Skeletal muscle satellite cell (primary cell): Measurements from ENCODE around the gene MAD1L1.

Source experiments
- H3K27me3 ChIP-seq: 2 replicates; pipeline ENCODE4 v1.7.0; 2013; ENCODE audit warnings: low read length; ENCODE audit not compliant: control insufficient read depth, insufficient read depth
- H3K36me3 ChIP-seq: 2 replicates; pipeline ENCODE4 v1.7.0; 2013; ENCODE audit warnings: mild to moderate bottlenecking, control low read depth, low read length; ENCODE audit not compliant: insufficient read depth
- H3K4me1 ChIP-seq: 2 replicates; pipeline ENCODE4 v1.7.0; 2013; ENCODE audit warnings: low read length; ENCODE audit not compliant: control insufficient read depth, insufficient read depth
- H3K4me2 ChIP-seq: 2 replicates; pipeline ENCODE4 v1.7.0; 2013; ENCODE audit warnings: mild to moderate bottlenecking, low read length
- H3K4me3 ChIP-seq: 2 replicates; pipeline ENCODE4 v1.7.0; 2013; ENCODE audit warnings: low read length
- H3K9ac ChIP-seq: 2 replicates; pipeline ENCODE4 v1.7.0; 2013; ENCODE audit warnings: mild to moderate bottlenecking, low read depth, low read length, moderate library complexity
- H3K9me3 ChIP-seq: replicated peaks from 2 replicates; pipeline ENCODE4 v1.7.0; 2013; ENCODE audit warnings: mild to moderate bottlenecking, control low read depth, low read length

The MAD1L1 gene

GRCh38 chr7:1993776-1994740, 238.7 kb downstream of the MAD1L1 start:
- no peak overlapping the region for H3K9ac ChIP-seq
- no peaks in the 10 kb centered on the region for H3K36me3 ChIP-seq
- H3K4me1 ChIP-seq, result no peaks in the 10 kb centered on the region
- no peaks in the 10 kb centered on the region for H3K27me3 ChIP-seq
- H3K4me2 ChIP-seq, result no peak overlapping the region
- H3K9me3 ChIP-seq, result no peaks in the 10 kb centered on the region
- no peak overlapping the region for H3K4me3 ChIP-seq

DNA sequence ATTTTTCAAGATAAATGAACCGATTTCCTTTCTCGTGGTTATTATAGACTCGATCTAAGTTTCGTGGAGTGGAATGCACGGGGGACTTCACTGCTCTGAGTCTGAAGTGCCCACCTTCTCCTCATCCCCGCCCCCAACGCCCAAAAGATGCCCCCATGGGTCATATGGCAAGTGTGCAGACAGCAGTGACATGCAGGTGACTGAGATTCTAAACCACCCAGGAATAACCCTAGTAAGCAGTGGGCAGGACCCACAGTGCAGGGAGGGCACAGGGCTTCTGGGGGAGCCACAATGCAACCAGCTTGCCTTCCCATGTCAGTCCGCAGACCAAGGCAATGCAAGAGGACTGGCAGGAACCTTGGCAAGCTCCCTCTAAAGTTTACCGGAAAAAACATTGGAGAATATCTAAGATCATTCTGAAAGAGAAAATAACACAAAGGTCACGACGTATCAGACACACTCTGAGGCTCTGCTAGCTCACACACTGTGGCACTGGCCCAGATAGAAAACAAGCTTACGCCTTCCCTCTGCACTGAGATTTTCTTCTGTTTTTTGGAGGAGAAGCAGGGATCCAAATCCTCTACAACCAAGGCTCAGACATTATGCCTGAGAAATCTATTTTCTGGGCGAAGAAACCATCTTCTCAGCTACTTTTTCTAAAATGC, 239.6 kb downstream of the MAD1L1 start:
- no peaks in the 10 kb centered on the region for H3K9me3 ChIP-seq
- H3K36me3 ChIP-seq, result no peaks in the 10 kb centered on the region
- H3K9ac ChIP-seq, result no peak overlapping the region
- no peak overlapping the region for H3K4me3 ChIP-seq
- H3K4me2 ChIP-seq, result no peak overlapping the region
- no peaks in the 10 kb centered on the region for H3K4me1 ChIP-seq
- no peaks in the 10 kb centered on the region for H3K27me3 ChIP-seq

- Histone ChIP-seq H3K4me2 (no peak overlapping the region), H3K9ac (no peak overlapping the region), H3K27me3 (no peaks in the 10 kb centered on the region), H3K4me3 (no peak overlapping the region), H3K4me1 (no peaks in the 10 kb centered on the region), H3K9me3 (no peaks in the 10 kb centered on the region), H3K36me3 (no peaks in the 10 kb centered on the region)
Measured at GRCh38 chr7:1992554-1992953, 240.2 kb downstream of the MAD1L1 start.

- H3K27me3 ChIP-seq, result no peaks in the 10 kb centered on the region
- H3K36me3 ChIP-seq, result no peaks in the 10 kb centered on the region
- no peaks in the 10 kb centered on the region for H3K9me3 ChIP-seq
- no peaks in the 10 kb centered on the region for H3K4me1 ChIP-seq
- no peak overlapping the region for H3K9ac ChIP-seq
- H3K4me3 ChIP-seq, result no peak overlapping the region
- no peak overlapping the region for H3K4me2 ChIP-seq
Measured at GRCh38 chr7:1990001-1990670, 242.6 kb downstream of the MAD1L1 start.

DNA sequence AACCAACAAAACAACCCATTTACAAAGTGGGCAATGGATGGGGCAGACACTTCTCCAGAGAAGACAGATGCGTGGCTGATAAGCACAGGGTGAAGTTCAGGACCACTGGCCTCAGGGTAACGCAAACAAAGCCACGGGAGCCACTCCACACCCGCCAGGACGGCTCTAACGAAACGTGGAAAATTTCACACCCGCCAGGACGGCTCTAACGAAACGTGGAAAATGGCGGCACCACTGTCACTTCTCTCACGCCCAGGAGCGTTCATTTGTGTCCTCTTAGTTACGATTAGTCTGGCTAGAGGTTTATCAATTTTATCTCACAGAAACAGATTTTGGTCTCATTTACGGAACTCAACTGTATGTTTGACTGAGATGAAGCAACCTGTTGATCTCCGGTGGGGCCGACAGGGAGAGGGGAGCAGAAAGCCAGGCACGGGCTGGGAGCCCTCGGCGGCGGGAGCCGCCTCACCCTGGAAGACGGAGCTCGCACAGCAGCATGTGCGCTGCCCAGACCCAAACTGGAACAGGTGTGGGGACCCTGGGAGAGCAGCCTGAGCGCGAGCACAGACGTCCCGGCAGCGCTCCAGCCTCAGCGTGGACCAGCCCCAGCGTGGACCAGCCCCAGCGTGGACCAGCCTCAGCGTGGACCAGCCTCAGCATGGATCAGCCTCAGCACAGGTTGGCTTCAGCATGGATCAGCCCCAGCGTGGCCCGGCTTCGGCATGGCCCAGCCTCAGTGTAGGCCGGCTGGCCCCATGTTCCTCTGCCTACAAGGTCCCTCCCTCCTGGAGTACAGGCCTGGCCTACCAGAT, 243.5 kb downstream of the MAD1L1 start:
- Histone ChIP-seq H3K4me1 (no peaks in the 10 kb centered on the region), H3K4me3 (no peak overlapping the region), H3K9me3 (no peaks in the 10 kb centered on the region), H3K27me3 (no peaks in the 10 kb centered on the region), H3K9ac (no peak overlapping the region), H3K36me3 (no peaks in the 10 kb centered on the region), H3K4me2 (no peak overlapping the region)

- no peaks in the 10 kb centered on the region for H3K36me3 ChIP-seq
- no peak overlapping the region for H3K9ac ChIP-seq
- H3K27me3 ChIP-seq, result no peaks in the 10 kb centered on the region
- H3K4me3 ChIP-seq, result no peak overlapping the region
- H3K4me2 ChIP-seq, result no peak overlapping the region
- H3K9me3 ChIP-seq, result no peaks in the 10 kb centered on the region
- no peaks in the 10 kb centered on the region for H3K4me1 ChIP-seq
Measured at GRCh38 chr7:1988533-1988930, 244.2 kb downstream of the MAD1L1 start.

DNA sequence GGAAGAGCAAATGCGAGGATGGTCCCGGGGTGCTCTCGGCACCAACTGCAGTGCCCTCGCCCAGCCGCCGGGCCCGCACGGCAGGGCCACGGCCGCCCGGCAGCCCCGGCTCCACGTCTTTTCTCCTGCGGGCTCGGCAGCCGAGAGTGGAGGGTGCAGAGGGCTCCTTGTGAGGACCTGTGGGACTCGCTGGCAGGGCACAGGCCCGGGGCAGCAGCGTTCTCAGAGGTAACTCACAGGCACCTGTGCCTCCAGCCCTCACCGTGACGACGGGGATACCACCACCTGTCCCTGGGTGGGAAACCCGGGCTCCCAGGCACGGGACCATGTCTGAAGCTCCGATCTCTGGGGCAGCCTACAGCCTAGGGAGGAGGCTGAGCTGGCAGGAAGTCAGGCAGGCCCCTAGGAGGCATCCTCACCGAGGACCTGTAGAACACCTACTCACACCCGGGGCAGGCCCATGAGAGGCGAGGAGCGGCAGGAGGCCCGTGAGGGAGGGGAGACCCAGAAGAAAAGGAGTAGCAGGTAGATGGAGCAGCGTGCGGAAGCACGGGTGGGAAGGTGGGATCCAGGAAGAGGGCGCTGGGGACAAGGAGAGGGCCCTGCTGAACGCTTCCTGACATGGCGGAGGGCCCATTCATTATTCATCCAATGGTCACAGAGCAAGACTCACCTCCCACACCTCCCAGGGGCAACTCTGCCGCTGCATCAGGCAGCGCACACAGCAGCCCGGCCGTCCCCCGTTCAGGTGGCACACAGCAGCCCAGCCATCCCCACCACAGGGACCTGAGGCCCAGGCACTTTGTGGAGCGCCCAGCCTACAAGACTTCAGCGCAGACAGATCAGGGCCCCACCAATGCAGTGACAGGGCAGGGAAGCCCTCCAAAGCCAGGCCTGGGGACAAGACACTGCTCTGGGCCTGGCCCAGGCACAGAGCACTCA, 244.9 kb downstream of the MAD1L1 start:
- Histone ChIP-seq H3K4me1 (no peaks in the 10 kb centered on the region), H3K4me2 (no peak overlapping the region), H3K9ac (no peak overlapping the region), H3K4me3 (no peak overlapping the region), H3K27me3 (no peaks in the 10 kb centered on the region), H3K36me3 (no peaks in the 10 kb centered on the region), H3K9me3 (no peaks in the 10 kb centered on the region)

GRCh38 chr7:1987084-1987535, 245.6 kb downstream of the MAD1L1 start:
- Histone ChIP-seq H3K4me1 (no peaks in the 10 kb centered on the region), H3K9me3 (no peaks in the 10 kb centered on the region), H3K4me2 (no peak overlapping the region), H3K27me3 (no peaks in the 10 kb centered on the region), H3K36me3 (no peaks in the 10 kb centered on the region), H3K4me3 (no peak overlapping the region), H3K9ac (no peak overlapping the region)

GRCh38 chr7:1986366-1987083, 246.2 kb downstream of the MAD1L1 start:
- no peak overlapping the region for H3K4me3 ChIP-seq
- no peak overlapping the region for H3K4me2 ChIP-seq
- H3K9ac ChIP-seq, result no peak overlapping the region
- H3K36me3 ChIP-seq, result no peaks in the 10 kb centered on the region
- H3K4me1 ChIP-seq, result no peaks in the 10 kb centered on the region
- H3K27me3 ChIP-seq, result no peaks in the 10 kb centered on the region
- H3K9me3 ChIP-seq, result no peaks in the 10 kb centered on the region

DNA sequence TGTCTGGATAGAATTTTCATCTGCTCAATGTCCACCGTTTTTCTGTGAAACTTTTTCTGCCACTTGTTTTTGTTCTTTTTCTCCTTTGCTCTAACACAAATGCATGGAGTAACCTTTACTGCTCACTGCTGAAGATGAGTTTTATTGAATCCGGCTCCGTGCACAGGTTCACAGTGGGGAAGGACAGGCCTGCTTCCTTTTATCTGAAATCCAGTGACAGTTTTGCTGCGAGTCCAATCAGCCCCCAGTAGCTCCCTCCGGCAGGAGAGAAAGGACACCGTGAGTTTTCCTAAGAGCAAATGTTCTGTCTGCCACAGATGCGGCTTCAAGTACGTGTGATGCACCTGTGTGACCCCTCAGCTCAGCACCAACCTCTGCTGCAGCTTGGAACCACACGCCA, 246.8 kb downstream of the MAD1L1 start:
- no peak overlapping the region for H3K9ac ChIP-seq
- no peaks in the 10 kb centered on the region for H3K9me3 ChIP-seq

More for the DNA sequence above, 246.8 kb downstream of the MAD1L1 start:
- no peak overlapping the region for H3K4me3 ChIP-seq
- H3K27me3 ChIP-seq, result no peaks in the 10 kb centered on the region
- H3K4me2 ChIP-seq, result no peak overlapping the region
- no peaks in the 10 kb centered on the region for H3K4me1 ChIP-seq
- no peaks in the 10 kb centered on the region for H3K36me3 ChIP-seq
